GM23338 (cell line): Measurements from ENCODE around the gene CFAP74. TPM values are rescaled to one million over a fixed set of nuclear protein-coding genes. Genes with fewer than 3 reads are reported as not detected.

Source experiments
- ATAC-seq: fragments of 200-7000 bp; cut with Tn5 transposase; 3 replicates; pipeline ENCODE4 v1.9.1; 2020
- DNase-seq: peaks from one replicate; pipeline ENCODE4 v3.0.0-alpha.2; 2015; ENCODE audit warnings: low spot score
- H2AFZ ChIP-seq: fragments of 200-600 bp; sonication (generic); 2 replicates; pipeline ENCODE4 v1.8.0; 2016; ENCODE audit warnings: antibody characterized with exemption, mild to moderate bottlenecking, moderate library complexity
- H3F3A ChIP-seq: fragments of 200-600 bp; sonication (generic); replicated peaks from 2 replicates; pipeline ENCODE4 v1.8.0; 2017; ENCODE audit warnings: antibody characterized with exemption, mixed run types, low read depth
- H3K27ac ChIP-seq: fragments of 200-600 bp; sonication (generic); 2 replicates; pipeline ENCODE4 v1.6.1; 2016; ENCODE audit warnings: low read depth
- H3K27me3 ChIP-seq: fragments of 200-600 bp; sonication (generic); 2 replicates; pipeline ENCODE4 v1.8.0; 2016; ENCODE audit warnings: mild to moderate bottlenecking, mixed run types, moderate library complexity; ENCODE audit not compliant: insufficient read depth
- H3K36me3 ChIP-seq: fragments of 200-600 bp; sonication (generic); 2 replicates; pipeline ENCODE4 v1.8.0; 2016; ENCODE audit warnings: mild to moderate bottlenecking; ENCODE audit not compliant: insufficient read depth
- H3K4me1 ChIP-seq: fragments of 200-600 bp; sonication (generic); 2 replicates; pipeline ENCODE4 v1.8.0; 2016; ENCODE audit warnings: mild to moderate bottlenecking, moderate library complexity; ENCODE audit not compliant: insufficient read depth
- H3K4me2 ChIP-seq: fragments of 200-600 bp; sonication (generic); 2 replicates; pipeline ENCODE4 v1.7.1; 2017; ENCODE audit warnings: mixed run types
- H3K4me3 ChIP-seq: fragments of 200-600 bp; sonication (generic); 2 replicates; pipeline ENCODE4 v1.6.1; 2016; ENCODE audit warnings: mixed run types
- H3K79me2 ChIP-seq: fragments of 200-600 bp; sonication (generic); replicated peaks from 2 replicates; pipeline ENCODE4 v1.8.0; 2017; ENCODE audit warnings: mild to moderate bottlenecking; ENCODE audit not compliant: insufficient read depth
- H3K9me2 ChIP-seq: fragments of 200-600 bp; sonication (generic); 2 replicates; pipeline ENCODE4 v1.8.0; 2017; ENCODE audit not compliant: insufficient read depth
- H4K20me1 ChIP-seq: fragments of 200-600 bp; sonication (generic); replicated peaks from 2 replicates; pipeline ENCODE4 v1.8.0; 2017; ENCODE audit warnings: mild to moderate bottlenecking; ENCODE audit not compliant: insufficient read depth
- H3K27ac Mint-ChIP-seq: 2 replicates; pipeline ENCODE4 v1.8.0; 2020; ENCODE audit warnings: inconsistent platforms, mild to moderate bottlenecking, moderate library complexity, mixed read lengths
- H3K27me3 Mint-ChIP-seq: 3 replicates; pipeline ENCODE4 v1.8.0; 2022; ENCODE audit warnings: low read depth, mild to moderate bottlenecking, moderate library complexity, mixed read lengths, inconsistent platforms; ENCODE audit not compliant: insufficient read depth, poor library complexity
- H3K36me3 Mint-ChIP-seq: 3 replicates; pipeline ENCODE4 v1.8.0; 2021; ENCODE audit warnings: low read depth, mild to moderate bottlenecking, inconsistent platforms, moderate library complexity, mixed read lengths
- H3K4me1 Mint-ChIP-seq: 3 replicates; pipeline ENCODE4 v1.8.0; 2020; ENCODE audit warnings: mild to moderate bottlenecking, inconsistent platforms, mixed read lengths
- H3K4me3 Mint-ChIP-seq: 3 replicates; pipeline ENCODE4 v1.8.0; 2021; ENCODE audit warnings: moderate library complexity, mild to moderate bottlenecking, inconsistent platforms, mixed read lengths
- H3K9me3 Mint-ChIP-seq: 3 replicates; pipeline ENCODE4 v1.8.0; 2020; ENCODE audit warnings: moderate library complexity, mild to moderate bottlenecking, inconsistent platforms, mixed read lengths
- CREB1 ChIP-seq: fragments of 250-450 bp; sonication (Bioruptor Pico); IDR thresholded peaks from 2 replicates; pipeline ENCODE4 v1.5.0; 2020; ENCODE audit warnings: low read depth, mild to moderate bottlenecking, moderate library complexity
- EZH2 ChIP-seq: fragments of 200-600 bp; sonication (generic); IDR thresholded peaks from one replicate; pipeline ENCODE4 v1.8.0; 2017; ENCODE audit warnings: antibody characterized with exemption, mild to moderate bottlenecking, low read depth; ENCODE audit not compliant: unreplicated experiment
- EZH2phosphoT487 ChIP-seq: fragments of 200-600 bp; sonication (generic); IDR thresholded peaks from one replicate; pipeline ENCODE4 v1.8.1; 2018; ENCODE audit warnings: antibody characterized with exemption; ENCODE audit not compliant: unreplicated experiment
- JUNB ChIP-seq: IDR thresholded peaks from one replicate; pipeline ENCODE4 v1.6.1; 2016; ENCODE audit warnings: antibody characterized with exemption; ENCODE audit not compliant: unreplicated experiment
- NANOG ChIP-seq: IDR thresholded peaks from 2 replicates; pipeline ENCODE4 v1.6.1; 2016; ENCODE audit warnings: antibody characterized with exemption, borderline replicate concordance
- POLR2AphosphoS5 ChIP-seq: IDR thresholded peaks from 2 replicates; pipeline ENCODE4 v1.6.1; 2016; ENCODE audit warnings: antibody characterized with exemption, low read depth
- STAT1 ChIP-seq: IDR thresholded peaks from one replicate; pipeline ENCODE4 v1.6.1; 2016; ENCODE audit warnings: antibody characterized with exemption; ENCODE audit not compliant: unreplicated experiment
- ZNF114 ChIP-seq: fragments of 250-450 bp; sonication (Bioruptor Pico); IDR thresholded peaks from 2 replicates; pipeline ENCODE4 v1.5.0; 2020; ENCODE audit warnings: mild to moderate bottlenecking, moderate library complexity
- ZNF331 ChIP-seq: fragments of 250-450 bp; sonication (Bioruptor Pico); IDR thresholded peaks from 2 replicates; pipeline ENCODE4 v1.5.0; 2020; ENCODE audit warnings: low read depth, mild to moderate bottlenecking, moderate library complexity
- polyA plus RNA-seq: library from polyadenylated mRNA; unstranded; fragments of >200 nt; fragmentation: Nextera tagmentation; extraction: Ambion mirVana; gene quantifications from 2 replicates; pipeline ENCODE4 v1.2.1, GENCODE V29; 2016
- total RNA-seq: library from RNA; depleted of rRNA; stranded (reverse); fragments of >200 nt; shearing (Covaris generic); gene quantifications from 2 replicates; pipeline ENCODE4 v1.2.3, GENCODE V29; 2014
- TF ChIP-seq, protein P1 (sequence below): IDR thresholded peaks from one replicate; pipeline ENCODE4 v1.6.1; 2018; ENCODE audit warnings: antibody characterized with exemption; ENCODE audit not compliant: unreplicated experiment
- TF ChIP-seq, protein P2 (sequence below): IDR thresholded peaks from 2 replicates; pipeline ENCODE4 v1.6.1; 2016; ENCODE audit warnings: antibody characterized with exemption
- TF ChIP-seq, protein P3 (sequence below): fragments of 250-450 bp; sonication (Bioruptor Pico); IDR thresholded peaks from 2 replicates; pipeline ENCODE4 v1.5.0; 2020; ENCODE audit warnings: mild to moderate bottlenecking, moderate library complexity
- TF ChIP-seq, protein P4 (sequence below), 2 experiments: fragments of 200-600 bp in 1 of 2; sonication (generic) in 1 of 2; conservative IDR thresholded peaks; 2 replicates each; pipeline versions ENCODE4 v1.5.1 to v1.6.1; 2016 to 2017; ENCODE audit warnings: antibody characterized with exemption in 2 of 2, low read depth in 2 of 2, mild to moderate bottlenecking in 2 of 2, moderate library complexity in 1 of 2

CFAP74 gene
- total and polyA plus RNA-seq, 2 experiments from 2014 or later: 0.21 TPM; not detected in 1

DNA sequence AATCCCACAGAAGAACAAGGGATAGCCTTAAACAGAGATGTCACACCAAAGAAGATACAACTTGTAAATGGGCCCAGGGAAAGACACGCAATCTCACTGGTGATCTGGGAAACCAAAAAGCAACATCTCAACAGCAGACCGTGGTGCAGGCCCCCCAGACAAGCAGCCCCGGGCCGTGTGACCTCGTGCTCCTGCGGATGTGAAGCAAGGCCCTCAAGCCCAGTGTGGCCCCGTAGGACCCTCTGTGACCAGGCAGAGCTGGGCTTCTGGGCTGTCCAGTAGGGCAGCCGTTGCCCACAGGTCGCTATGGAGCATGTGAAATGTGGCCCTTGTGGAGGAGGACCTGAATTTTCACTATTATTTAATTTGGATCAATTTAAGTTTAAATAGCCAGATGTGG is 49.6 kb downstream of the CFAP74 start:
- Histone ChIP-seq H3K4me1 (no peaks in the 10 kb centered on the region), H3K4me2 (no peak overlapping the region), H2AFZ (no peak overlapping the region), H3K9me2 (no peaks in the 10 kb centered on the region), H3K79me2 (no peaks in the 10 kb centered on the region), H3K4me3 (no peak overlapping the region), H4K20me1 (no peaks in the 10 kb centered on the region), H3F3A (no peaks in the 10 kb centered on the region), H3K27me3 (no peaks in the 10 kb centered on the region), H3K36me3 (no peaks in the 10 kb centered on the region), H3K27ac (no peak overlapping the region)
- peaks cover 2% of the 10 kb centered on the region; the same call in 2 of the 3 replicates for H3K36me3 Mint-ChIP-seq
- DNase-seq: no peak
- peaks cover 5% of the 10 kb centered on the region for H3K27me3 Mint-ChIP-seq
- peaks cover 3% of the 10 kb centered on the region for H3K9me3 Mint-ChIP-seq
- no peaks in the 10 kb centered on the region; the same call in 2 of the 3 replicates for H3K4me1 Mint-ChIP-seq
- H3K4me3 Mint-ChIP-seq: no peak overlapping the region
- no peak for ATAC-seq
- TF ChIP-seq CREB1 (CRISPR knock-in tag) (no peak), ZNF114 (no peak), ZNF331 (CRISPR knock-in tag) (no peak), EZH2 (no peak), JUNB (no peak), POLR2AphosphoS5 (no peak), EZH2phosphoT487 (no peak), NANOG (no peak), STAT1 (no peak)
- TF ChIP-seq, protein P1, sequence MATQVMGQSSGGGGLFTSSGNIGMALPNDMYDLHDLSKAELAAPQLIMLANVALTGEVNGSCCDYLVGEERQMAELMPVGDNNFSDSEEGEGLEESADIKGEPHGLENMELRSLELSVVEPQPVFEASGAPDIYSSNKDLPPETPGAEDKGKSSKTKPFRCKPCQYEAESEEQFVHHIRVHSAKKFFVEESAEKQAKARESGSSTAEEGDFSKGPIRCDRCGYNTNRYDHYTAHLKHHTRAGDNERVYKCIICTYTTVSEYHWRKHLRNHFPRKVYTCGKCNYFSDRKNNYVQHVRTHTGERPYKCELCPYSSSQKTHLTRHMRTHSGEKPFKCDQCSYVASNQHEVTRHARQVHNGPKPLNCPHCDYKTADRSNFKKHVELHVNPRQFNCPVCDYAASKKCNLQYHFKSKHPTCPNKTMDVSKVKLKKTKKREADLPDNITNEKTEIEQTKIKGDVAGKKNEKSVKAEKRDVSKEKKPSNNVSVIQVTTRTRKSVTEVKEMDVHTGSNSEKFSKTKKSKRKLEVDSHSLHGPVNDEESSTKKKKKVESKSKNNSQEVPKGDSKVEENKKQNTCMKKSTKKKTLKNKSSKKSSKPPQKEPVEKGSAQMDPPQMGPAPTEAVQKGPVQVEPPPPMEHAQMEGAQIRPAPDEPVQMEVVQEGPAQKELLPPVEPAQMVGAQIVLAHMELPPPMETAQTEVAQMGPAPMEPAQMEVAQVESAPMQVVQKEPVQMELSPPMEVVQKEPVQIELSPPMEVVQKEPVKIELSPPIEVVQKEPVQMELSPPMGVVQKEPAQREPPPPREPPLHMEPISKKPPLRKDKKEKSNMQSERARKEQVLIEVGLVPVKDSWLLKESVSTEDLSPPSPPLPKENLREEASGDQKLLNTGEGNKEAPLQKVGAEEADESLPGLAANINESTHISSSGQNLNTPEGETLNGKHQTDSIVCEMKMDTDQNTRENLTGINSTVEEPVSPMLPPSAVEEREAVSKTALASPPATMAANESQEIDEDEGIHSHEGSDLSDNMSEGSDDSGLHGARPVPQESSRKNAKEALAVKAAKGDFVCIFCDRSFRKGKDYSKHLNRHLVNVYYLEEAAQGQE: no peak
- TF ChIP-seq, protein P2, sequence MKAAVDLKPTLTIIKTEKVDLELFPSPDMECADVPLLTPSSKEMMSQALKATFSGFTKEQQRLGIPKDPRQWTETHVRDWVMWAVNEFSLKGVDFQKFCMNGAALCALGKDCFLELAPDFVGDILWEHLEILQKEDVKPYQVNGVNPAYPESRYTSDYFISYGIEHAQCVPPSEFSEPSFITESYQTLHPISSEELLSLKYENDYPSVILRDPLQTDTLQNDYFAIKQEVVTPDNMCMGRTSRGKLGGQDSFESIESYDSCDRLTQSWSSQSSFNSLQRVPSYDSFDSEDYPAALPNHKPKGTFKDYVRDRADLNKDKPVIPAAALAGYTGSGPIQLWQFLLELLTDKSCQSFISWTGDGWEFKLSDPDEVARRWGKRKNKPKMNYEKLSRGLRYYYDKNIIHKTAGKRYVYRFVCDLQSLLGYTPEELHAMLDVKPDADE: no peak
- TF ChIP-seq, protein P3, sequence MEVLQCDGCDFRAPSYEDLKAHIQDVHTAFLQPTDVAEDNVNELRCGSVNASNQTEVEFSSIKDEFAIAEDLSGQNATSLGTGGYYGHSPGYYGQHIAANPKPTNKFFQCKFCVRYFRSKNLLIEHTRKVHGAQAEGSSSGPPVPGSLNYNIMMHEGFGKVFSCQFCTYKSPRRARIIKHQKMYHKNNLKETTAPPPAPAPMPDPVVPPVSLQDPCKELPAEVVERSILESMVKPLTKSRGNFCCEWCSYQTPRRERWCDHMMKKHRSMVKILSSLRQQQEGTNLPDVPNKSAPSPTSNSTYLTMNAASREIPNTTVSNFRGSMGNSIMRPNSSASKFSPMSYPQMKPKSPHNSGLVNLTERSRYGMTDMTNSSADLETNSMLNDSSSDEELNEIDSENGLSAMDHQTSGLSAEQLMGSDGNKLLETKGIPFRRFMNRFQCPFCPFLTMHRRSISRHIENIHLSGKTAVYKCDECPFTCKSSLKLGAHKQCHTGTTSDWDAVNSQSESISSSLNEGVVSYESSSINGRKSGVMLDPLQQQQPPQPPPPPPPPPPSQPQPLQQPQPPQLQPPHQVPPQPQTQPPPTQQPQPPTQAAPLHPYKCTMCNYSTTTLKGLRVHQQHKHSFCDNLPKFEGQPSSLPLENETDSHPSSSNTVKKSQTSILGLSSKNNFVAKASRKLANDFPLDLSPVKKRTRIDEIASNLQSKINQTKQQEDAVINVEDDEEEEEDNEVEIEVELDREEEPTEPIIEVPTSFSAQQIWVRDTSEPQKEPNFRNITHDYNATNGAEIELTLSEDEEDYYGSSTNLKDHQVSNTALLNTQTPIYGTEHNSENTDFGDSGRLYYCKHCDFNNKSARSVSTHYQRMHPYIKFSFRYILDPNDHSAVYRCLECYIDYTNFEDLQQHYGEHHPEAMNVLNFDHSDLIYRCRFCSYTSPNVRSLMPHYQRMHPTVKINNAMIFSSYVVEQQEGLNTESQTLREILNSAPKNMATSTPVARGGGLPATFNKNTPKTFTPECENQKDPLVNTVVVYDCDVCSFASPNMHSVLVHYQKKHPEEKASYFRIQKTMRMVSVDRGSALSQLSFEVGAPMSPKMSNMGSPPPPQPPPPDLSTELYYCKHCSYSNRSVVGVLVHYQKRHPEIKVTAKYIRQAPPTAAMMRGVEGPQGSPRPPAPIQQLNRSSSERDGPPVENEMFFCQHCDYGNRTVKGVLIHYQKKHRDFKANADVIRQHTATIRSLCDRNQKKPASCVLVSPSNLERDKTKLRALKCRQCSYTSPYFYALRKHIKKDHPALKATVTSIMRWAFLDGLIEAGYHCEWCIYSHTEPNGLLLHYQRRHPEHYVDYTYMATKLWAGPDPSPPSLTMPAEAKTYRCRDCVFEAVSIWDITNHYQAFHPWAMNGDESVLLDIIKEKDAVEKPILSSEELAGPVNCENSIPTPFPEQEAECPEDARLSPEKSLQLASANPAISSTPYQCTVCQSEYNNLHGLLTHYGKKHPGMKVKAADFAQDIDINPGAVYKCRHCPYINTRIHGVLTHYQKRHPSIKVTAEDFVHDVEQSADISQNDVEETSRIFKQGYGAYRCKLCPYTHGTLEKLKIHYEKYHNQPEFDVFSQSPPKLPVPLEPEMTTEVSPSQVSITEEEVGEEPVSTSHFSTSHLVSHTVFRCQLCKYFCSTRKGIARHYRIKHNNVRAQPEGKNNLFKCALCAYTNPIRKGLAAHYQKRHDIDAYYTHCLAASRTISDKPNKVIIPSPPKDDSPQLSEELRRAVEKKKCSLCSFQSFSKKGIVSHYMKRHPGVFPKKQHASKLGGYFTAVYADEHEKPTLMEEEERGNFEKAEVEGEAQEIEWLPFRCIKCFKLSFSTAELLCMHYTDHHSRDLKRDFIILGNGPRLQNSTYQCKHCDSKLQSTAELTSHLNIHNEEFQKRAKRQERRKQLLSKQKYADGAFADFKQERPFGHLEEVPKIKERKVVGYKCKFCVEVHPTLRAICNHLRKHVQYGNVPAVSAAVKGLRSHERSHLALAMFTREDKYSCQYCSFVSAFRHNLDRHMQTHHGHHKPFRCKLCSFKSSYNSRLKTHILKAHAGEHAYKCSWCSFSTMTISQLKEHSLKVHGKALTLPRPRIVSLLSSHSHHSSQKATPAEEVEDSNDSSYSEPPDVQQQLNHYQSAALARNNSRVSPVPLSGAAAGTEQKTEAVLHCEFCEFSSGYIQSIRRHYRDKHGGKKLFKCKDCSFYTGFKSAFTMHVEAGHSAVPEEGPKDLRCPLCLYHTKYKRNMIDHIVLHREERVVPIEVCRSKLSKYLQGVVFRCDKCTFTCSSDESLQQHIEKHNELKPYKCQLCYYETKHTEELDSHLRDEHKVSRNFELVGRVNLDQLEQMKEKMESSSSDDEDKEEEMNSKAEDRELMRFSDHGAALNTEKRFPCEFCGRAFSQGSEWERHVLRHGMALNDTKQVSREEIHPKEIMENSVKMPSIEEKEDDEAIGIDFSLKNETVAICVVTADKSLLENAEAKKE: no peak
- TF ChIP-seq, protein P4, sequence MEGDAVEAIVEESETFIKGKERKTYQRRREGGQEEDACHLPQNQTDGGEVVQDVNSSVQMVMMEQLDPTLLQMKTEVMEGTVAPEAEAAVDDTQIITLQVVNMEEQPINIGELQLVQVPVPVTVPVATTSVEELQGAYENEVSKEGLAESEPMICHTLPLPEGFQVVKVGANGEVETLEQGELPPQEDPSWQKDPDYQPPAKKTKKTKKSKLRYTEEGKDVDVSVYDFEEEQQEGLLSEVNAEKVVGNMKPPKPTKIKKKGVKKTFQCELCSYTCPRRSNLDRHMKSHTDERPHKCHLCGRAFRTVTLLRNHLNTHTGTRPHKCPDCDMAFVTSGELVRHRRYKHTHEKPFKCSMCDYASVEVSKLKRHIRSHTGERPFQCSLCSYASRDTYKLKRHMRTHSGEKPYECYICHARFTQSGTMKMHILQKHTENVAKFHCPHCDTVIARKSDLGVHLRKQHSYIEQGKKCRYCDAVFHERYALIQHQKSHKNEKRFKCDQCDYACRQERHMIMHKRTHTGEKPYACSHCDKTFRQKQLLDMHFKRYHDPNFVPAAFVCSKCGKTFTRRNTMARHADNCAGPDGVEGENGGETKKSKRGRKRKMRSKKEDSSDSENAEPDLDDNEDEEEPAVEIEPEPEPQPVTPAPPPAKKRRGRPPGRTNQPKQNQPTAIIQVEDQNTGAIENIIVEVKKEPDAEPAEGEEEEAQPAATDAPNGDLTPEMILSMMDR (conservative IDR thresholded peaks at IDR 0.05; ENCODE audit: low read depth in 2 of 2): no peak
- no peak overlapping the region for H3K27ac Mint-ChIP-seq
